HG02885 (cell line): ENCODE results near the gene TMEM63B.
A peak's percentile ranks its signal among the peaks of the same experiment; 100 is the strongest.
"Not testable (repeated sequence)": the region's sequence is repeated elsewhere in the genome, so short reads cannot be mapped to it uniquely, and the experiment has no call there.

Experiments
- ATAC-seq: cut with Tn5 transposase; IDR thresholded peaks from one replicate; pipeline ENCODE4 v1.9.1; 2021; ENCODE audit warnings: mild to moderate bottlenecking; ENCODE audit not compliant: unreplicated experiment, poor library complexity

The TMEM63B gene

GRCh38 chr6:44166116-44166515, 38.8 kb downstream of the TMEM63B start:
- ATAC-seq: no peak

- no peak for ATAC-seq
Measured at GRCh38 chr6:44166591-44167184, 39.3 kb downstream of the TMEM63B start.

GRCh38 chr6:44167567-44167966, 40.2 kb downstream of the TMEM63B start:
- ATAC-seq: no peak

- no peak for ATAC-seq
Measured at GRCh38 chr6:44169154-44169553, 41.8 kb downstream of the TMEM63B start.

GRCh38 chr6:44169886-44170570, 42.7 kb downstream of the TMEM63B start:
- ATAC-seq: no peak

- no peak for ATAC-seq
Measured at GRCh38 chr6:44171899-44172546, 44.7 kb downstream of the TMEM63B start.

GRCh38 chr6:44172731-44173500, 45.6 kb downstream of the TMEM63B start:
- ATAC-seq: peak; percentile 80

- ATAC-seq: no peak
Measured at GRCh38 chr6:44176130-44176761, 48.9 kb downstream of the TMEM63B start.

- ATAC-seq: peak; percentile 54
Measured at GRCh38 chr6:44176762-44177509, 49.6 kb downstream of the TMEM63B start.

- no peak for ATAC-seq
Measured at GRCh38 chr6:44177691-44178423, 50.5 kb downstream of the TMEM63B start.

GRCh38 chr6:44178424-44179071, 51.2 kb downstream of the TMEM63B start:
- no peak for ATAC-seq

GRCh38 chr6:44179072-44179536, 51.8 kb downstream of the TMEM63B start:
- ATAC-seq: no peak

- no peak for ATAC-seq
Measured at GRCh38 chr6:44179648-44180047, 52.3 kb downstream of the TMEM63B start.

- ATAC-seq: no peak
Measured at GRCh38 chr6:44180406-44180805, 53.1 kb downstream of the TMEM63B start.

- no peak for ATAC-seq
Measured at GRCh38 chr6:44180886-44181285, 53.5 kb downstream of the TMEM63B start.

- ATAC-seq: not testable (repeated sequence)
Measured at GRCh38 chr6:44181784-44182183, 54.4 kb downstream of the TMEM63B start.

GRCh38 chr6:44182911-44183390, 55.6 kb downstream of the TMEM63B start:
- no peak for ATAC-seq

- no peak for ATAC-seq
Measured at GRCh38 chr6:44183783-44184182, 56.4 kb downstream of the TMEM63B start.
